VCaP (cell line): Measurements from ENCODE around the gene FBXL4.
"Not testable (repeated sequence)": the region's sequence is repeated elsewhere in the genome, so short reads cannot be mapped to it uniquely, and the experiment has no call there.

Source experiments
- H3K27ac ChIP-seq: fragments of 450-650 bp; 2 replicates; pipeline ENCODE4 v1.5.1; 2017
- TF ChIP-seq, protein P1 (sequence below): fragments of 450-650 bp; conservative IDR thresholded peaks from 2 replicates; pipeline ENCODE4 v1.5.1; 2017; ENCODE audit warnings: mild to moderate bottlenecking, moderate library complexity

The FBXL4 gene

DNA sequence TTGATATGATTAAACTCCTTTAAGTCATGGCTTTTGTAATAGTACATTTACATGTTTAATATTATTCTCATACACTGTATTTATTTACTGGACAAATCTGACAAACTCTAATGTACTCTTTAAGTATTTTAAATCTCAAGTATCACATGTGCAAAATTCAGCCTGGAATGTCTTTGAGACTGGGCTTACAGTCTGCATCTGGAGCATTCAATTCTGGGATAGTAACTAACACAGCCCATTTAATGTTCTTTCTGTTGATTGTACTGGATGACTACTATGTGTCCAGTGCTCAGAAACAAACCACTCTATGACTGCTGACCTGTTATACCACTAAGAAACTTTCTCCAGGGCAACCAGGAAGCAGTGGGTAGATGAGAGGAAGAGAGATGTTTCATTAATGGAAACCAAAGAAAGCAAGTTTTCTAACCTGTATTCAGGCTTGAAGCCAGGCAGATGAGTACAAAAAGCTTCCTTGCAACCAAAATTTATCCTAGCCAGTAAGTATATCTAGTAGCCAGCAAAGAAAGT is 26.8 kb downstream of the FBXL4 start:
- TF ChIP-seq, protein P1, sequence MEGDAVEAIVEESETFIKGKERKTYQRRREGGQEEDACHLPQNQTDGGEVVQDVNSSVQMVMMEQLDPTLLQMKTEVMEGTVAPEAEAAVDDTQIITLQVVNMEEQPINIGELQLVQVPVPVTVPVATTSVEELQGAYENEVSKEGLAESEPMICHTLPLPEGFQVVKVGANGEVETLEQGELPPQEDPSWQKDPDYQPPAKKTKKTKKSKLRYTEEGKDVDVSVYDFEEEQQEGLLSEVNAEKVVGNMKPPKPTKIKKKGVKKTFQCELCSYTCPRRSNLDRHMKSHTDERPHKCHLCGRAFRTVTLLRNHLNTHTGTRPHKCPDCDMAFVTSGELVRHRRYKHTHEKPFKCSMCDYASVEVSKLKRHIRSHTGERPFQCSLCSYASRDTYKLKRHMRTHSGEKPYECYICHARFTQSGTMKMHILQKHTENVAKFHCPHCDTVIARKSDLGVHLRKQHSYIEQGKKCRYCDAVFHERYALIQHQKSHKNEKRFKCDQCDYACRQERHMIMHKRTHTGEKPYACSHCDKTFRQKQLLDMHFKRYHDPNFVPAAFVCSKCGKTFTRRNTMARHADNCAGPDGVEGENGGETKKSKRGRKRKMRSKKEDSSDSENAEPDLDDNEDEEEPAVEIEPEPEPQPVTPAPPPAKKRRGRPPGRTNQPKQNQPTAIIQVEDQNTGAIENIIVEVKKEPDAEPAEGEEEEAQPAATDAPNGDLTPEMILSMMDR, result no peak
- H3K27ac ChIP-seq, result no peak overlapping the region

DNA sequence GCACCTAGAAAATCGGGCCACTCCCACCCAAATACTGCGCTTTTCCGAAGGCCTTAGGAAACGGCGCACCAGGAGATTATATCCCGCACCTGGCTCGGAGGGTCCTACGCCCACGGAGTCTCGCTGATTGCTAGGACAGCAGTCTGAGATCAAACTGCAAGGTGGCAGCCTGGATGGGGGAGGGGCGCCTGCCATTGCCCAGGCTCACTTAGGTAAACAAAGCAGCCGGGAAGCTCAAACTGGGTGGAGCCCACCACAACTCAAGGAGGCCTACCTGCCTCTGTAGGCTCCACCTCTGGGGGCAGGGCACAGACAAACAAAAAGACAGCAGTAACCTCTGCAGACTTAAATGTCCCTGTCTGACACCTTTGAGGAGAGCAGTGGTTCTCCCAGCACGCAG is 36.8 kb downstream of the FBXL4 start:
- H3K27ac ChIP-seq, result not testable (repeated sequence)

DNA sequence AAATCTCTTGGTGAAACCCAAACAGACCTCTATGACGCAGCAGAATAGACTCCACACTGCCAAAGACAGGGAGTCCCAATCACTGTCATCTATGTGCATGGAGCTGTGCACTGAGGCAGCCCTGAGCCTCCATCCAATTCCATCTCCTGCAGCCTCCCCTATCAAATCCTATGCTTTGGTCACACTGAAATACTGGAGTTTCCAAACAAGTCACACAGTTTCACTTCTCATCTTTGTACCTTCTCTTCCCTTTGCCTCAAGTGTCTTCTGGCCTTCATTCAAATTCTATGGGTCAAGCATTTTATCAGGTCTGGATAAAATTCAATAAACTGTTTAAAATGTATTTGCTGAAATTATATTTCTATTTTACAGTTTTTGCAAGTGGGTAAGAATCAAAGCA is 38.5 kb downstream of the FBXL4 start:
- no peak overlapping the region for H3K27ac ChIP-seq
- TF ChIP-seq, protein P1, result no peak

DNA sequence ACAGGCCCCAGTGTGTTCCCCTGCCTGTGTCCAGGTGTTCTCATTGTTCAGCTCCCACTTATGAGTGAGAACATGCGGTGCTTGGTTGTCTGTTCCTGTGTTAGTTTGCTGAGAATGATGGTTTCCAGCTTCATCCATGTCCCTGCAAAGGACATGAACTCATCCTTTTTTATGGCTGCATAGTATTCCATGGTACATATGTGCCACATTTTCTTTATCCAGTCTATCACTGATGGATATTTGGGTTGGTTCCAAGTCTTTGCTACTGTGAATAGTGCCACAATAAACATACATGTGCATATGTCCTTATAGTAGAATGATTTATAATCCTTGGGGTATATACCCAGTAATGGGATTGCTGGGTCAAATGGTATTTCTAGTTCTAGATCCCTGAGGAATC is 41.4 kb downstream of the FBXL4 start:
- H3K27ac ChIP-seq, result not testable (repeated sequence)

DNA sequence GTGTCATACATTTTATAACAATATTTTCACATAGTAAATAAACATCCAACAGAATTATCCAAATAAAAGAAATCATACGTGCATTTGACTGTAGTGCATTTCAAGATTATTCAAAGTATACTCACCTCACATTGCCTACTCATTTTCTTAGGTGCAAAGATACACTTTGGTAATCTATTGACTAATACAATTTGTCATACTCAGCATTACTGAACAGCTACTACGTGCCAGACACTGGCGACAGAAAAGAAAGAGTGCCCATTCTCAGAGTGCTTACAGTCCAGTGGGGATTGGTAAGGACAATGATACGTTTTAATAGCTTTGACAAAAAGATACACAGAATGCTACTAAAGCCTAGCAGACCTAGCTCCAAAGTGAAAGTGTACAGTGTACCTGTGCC is 42.0 kb downstream of the FBXL4 start:
- TF ChIP-seq, protein P1, result no peak
- no peak overlapping the region for H3K27ac ChIP-seq

DNA sequence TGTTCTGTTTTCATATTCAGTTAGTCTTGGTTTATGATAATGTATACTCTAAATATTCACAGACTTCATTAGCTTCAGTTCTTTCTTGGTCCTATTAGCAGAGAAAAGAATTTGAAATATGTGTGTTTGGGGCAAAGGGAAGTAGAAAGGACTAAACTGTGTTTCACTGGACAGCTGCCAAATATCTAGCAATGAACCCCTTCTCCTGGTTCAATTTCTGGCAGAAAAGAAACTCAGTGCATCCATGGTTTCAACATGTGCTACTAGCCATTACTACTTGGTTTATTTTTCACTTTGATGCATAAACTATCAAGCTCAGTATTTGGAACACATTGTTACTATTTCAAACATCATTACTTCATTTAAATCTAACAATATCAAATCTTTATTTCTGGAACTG is 43.6 kb downstream of the FBXL4 start:
- TF ChIP-seq, protein P1, result no peak
- H3K27ac ChIP-seq, result no peak overlapping the region

DNA sequence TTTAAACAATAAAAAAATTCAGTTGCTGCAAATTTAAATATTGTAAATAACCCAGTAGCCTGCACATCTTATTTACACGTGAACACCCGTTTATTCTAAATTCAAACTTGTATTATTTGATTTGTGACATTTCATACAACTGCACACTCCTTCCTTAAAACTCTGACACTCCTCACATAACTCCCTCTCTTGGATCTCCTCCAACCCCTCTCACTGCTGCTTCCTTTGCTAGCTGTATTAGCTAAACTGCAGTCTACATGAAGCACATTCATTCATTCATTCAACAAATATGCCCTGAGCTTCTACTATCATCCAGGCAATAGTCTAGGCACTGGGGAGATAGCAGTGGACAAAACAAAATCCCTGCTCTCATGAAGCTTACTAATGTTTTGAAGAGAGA is 47.0 kb downstream of the FBXL4 start:
- TF ChIP-seq, protein P1, result no peak

DNA sequence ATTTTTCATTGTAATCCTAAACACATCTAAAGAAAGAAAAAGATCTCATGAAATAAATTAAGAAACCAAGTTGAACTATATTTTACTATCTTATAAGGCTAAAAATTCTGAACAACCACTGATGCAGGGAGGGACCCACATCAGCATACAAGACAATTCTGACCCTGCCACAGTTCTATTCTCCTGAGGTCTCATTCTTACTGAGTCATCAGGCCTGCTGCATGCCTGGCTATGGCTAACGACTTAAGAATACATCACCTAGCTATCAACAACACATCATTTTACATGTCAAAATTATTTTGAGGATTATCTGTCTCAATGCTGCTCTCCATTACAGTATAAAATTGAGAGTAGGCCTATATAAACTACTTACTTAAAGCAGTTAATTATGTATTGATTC is 52.9 kb downstream of the FBXL4 start:
- TF ChIP-seq, protein P1, result no peak
- H3K27ac ChIP-seq, result no peak overlapping the region

More for the DNA sequence above, 47.0 kb downstream of the FBXL4 start:
- no peak overlapping the region for H3K27ac ChIP-seq

DNA sequence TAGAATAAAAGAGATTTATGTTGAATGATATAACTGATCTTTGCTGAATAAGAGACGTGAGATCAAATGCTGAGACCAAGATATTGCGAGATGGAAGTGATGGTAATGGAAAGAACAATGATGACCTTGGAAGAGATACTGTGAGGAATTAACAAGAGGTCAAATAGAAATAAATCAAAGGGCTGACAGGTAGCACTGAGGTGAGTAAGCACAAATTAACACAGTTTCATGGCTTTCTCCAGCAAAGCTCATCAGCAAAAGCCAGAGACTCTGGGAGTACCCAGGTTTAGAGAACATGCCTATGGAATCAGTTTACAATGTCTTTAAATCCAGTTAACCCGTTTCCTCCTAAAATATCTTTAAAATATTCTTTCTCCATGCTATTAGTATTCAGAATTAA is 60.1 kb downstream of the FBXL4 start:
- TF ChIP-seq, protein P1, result no peak
- H3K27ac ChIP-seq, result no peak overlapping the region
